Metanephros (tissue), 1 donor: ENCODE data around the gene TMEM255A. TPM values are rescaled to one million over a fixed set of nuclear protein-coding genes. Genes with fewer than 3 reads are reported as not detected.

ENCODE experiments used
- total RNA-seq: library from RNA; depleted of rRNA; stranded (reverse); fragments of >200 nt; gene quantifications from one replicate; pipeline ENCODE4 v1.2.3, GENCODE V29; 2014

TMEM255A gene
- 0.88 TPM for total RNA-seq

GRCh38 chrX:120310861-120311726, at the start of gene TMEM255A:
Gene TMEM255A, minus strand, starts transcription at chrX:120311461. Its CDS starts 152 bp downstream, at chrX:120311309.

GRCh38 chrX:120250522-120251271, 60.6 kb downstream of the TMEM255A start, which contains the start of gene ZBTB33:
Gene ZBTB33, plus strand, starts transcription at chrX:120250812. Its CDS starts 2,604 bp downstream, at chrX:120253416.

Other genes starting within 250 kb of the TMEM255A start
- not detected for gene RHOXF2B, start 233.8 kb downstream of the TMEM255A start, total RNA-seq
- gene RHOXF1, start 195.5 kb downstream of the TMEM255A start, total RNA-seq, result 0.47 TPM
- gene RHOXF2, start 152.8 kb downstream of the TMEM255A start, total RNA-seq, result not detected
- gene ZBTB33, start 60.6 kb downstream of the TMEM255A start, total RNA-seq, result 16.7 TPM
- 31.2 TPM for gene ATP1B4, start 50.6 kb upstream of the TMEM255A start, total RNA-seq
- 121 TPM for gene LAMP2, start 157.8 kb upstream of the TMEM255A start, total RNA-seq
- 37.8 TPM for gene CUL4B, start 249.5 kb upstream of the TMEM255A start, total RNA-seq